Lower lobe of right lung (tissue), 2 donors: ENCODE measurements around the gene AHCTF1. TPM values are rescaled to one million over a fixed set of nuclear protein-coding genes. Genes with fewer than 3 reads are reported as not detected.
"Not testable (repeated sequence)": the region's sequence is repeated elsewhere in the genome, so short reads cannot be mapped to it uniquely, and the experiment has no call there.

Source experiments
- ATAC-seq, 2 donors: fragments of 200-7000 bp; cut with Tn5 transposase; one replicate each; pipeline ENCODE4 v1.9.1; 2020 to 2022; ENCODE audit warnings: mild to moderate bottlenecking in 2 of 2, moderate library complexity in 2 of 2
- DNase-seq: peaks from one replicate; pipeline ENCODE4 v3.0.0-alpha.2; 2020
- H3K27ac ChIP-seq: fragments of 200-600 bp; one replicate; pipeline ENCODE4 v1.8.0; 2022
- H3K27me3 ChIP-seq: fragments of 200-600 bp; one replicate; pipeline ENCODE4 v1.8.0; 2022; ENCODE audit warnings: low read depth
- H3K36me3 ChIP-seq: fragments of 200-600 bp; one replicate; pipeline ENCODE4 v1.8.0; 2022; ENCODE audit warnings: mild to moderate bottlenecking
- H3K4me1 ChIP-seq: fragments of 200-600 bp; one replicate; pipeline ENCODE4 v1.8.0; 2022
- H3K4me3 ChIP-seq: fragments of 200-600 bp; one replicate; pipeline ENCODE4 v1.8.0; 2022; ENCODE audit warnings: mild to moderate bottlenecking
- H3K9me3 ChIP-seq: fragments of 200-600 bp; one replicate; pipeline ENCODE4 v1.8.0; 2022
- CTCF ChIP-seq: fragments of 200-600 bp; IDR thresholded peaks from one replicate; pipeline ENCODE4 v1.8.0; 2022; ENCODE audit warnings: antibody characterized with exemption, mild to moderate bottlenecking
- intact Hi-C: fragments of 100-400 bp; cut with DNase I; formaldehyde crosslinking; loops from one replicate; pipeline ENCODE4 v1.11.0; 2022
- total RNA-seq: library from RNA; stranded (reverse); fragmentation: NEBNext Ultra II Directional; extraction: Animal tissue kit (Norgen Biotek cat#: 25700); gene quantifications from one replicate; pipeline ENCODE4 v1.2.1, GENCODE V29; 2021
- donor health status: DM: no; HTN: yes; CAD: no; lungs with severe emphysema.

The AHCTF1 gene
- total RNA-seq, 1 donor from 2014 or later = 36.0 TPM

- no peak overlapping the region for H3K27ac ChIP-seq
- H3K36me3 ChIP-seq = peaks cover 99% of the 10 kb centered on the region
Observed at GRCh38 chr1:246897302-246897701, 34.4 kb downstream of the AHCTF1 start.

GRCh38 chr1:246893191-246893939 lies 38.4 kb downstream of the AHCTF1 start:
- Histone ChIP-seq H3K27me3 (no peaks in the 10 kb centered on the region), H3K4me1 (no peaks in the 10 kb centered on the region), H3K9me3 (no peaks in the 10 kb centered on the region), H3K36me3 (peaks cover 99% of the 10 kb centered on the region), H3K4me3 (no peak overlapping the region), H3K27ac (no peak overlapping the region)
- intact Hi-C loops = no loop called here
- DNase-seq (no peak), ATAC-seq (no peak)
- no peak for TF ChIP-seq CTCF

More at GRCh38 chr1:246897302-246897701, 34.4 kb downstream of the AHCTF1 start:
- H3K9me3 ChIP-seq = no peaks in the 10 kb centered on the region
- H3K4me1 ChIP-seq = no peaks in the 10 kb centered on the region
- ATAC-seq (no peak), DNase-seq (no peak)
- no peak overlapping the region for H3K4me3 ChIP-seq
- TF ChIP-seq CTCF = no peak
- intact Hi-C loops = no loop called here
- H3K27me3 ChIP-seq = no peaks in the 10 kb centered on the region

GRCh38 chr1:246891105-246891504 lies 40.6 kb downstream of the AHCTF1 start:
- no peak for TF ChIP-seq CTCF
- no peaks in the 10 kb centered on the region for H3K9me3 ChIP-seq
- no peak overlapping the region for H3K4me3 ChIP-seq
- DNase-seq (no peak), ATAC-seq (no peak)
- H3K4me1 ChIP-seq = no peaks in the 10 kb centered on the region
- no peaks in the 10 kb centered on the region for H3K27me3 ChIP-seq
- no peak overlapping the region for H3K27ac ChIP-seq
- intact Hi-C loops = no loop called here
- peaks cover 99% of the 10 kb centered on the region for H3K36me3 ChIP-seq

GRCh38 chr1:246888522-246888921 lies 43.2 kb downstream of the AHCTF1 start:
- H3K27me3 ChIP-seq = no peaks in the 10 kb centered on the region
- intact Hi-C loops = no loop called here
- ATAC-seq (no peak), DNase-seq (no peak)
- H3K27ac ChIP-seq = no peak overlapping the region
- peaks cover 98% of the 10 kb centered on the region for H3K36me3 ChIP-seq
- no peak overlapping the region for H3K4me3 ChIP-seq
- H3K4me1 ChIP-seq = no peaks in the 10 kb centered on the region
- H3K9me3 ChIP-seq = no peaks in the 10 kb centered on the region
- TF ChIP-seq CTCF = no peak

GRCh38 chr1:246885389-246885788 lies 46.4 kb downstream of the AHCTF1 start:
- H3K27ac ChIP-seq, H3K4me3 ChIP-seq, H3K27me3 ChIP-seq, H3K4me1 ChIP-seq, DNase-seq, H3K9me3 ChIP-seq, intact Hi-C loops, ATAC-seq: not testable (repeated sequence)
- peaks cover 87% of the 10 kb centered on the region for H3K36me3 ChIP-seq

GRCh38 chr1:246878551-246878950 lies 53.2 kb downstream of the AHCTF1 start:
- H3K4me1 ChIP-seq = no peaks in the 10 kb centered on the region
- no peak overlapping the region for H3K27ac ChIP-seq
- intact Hi-C loops = no loop called here
- TF ChIP-seq CTCF = no peak
- H3K36me3 ChIP-seq = peaks cover 75% of the 10 kb centered on the region
- no peak for ATAC-seq
- H3K9me3 ChIP-seq = no peaks in the 10 kb centered on the region
- H3K27me3 ChIP-seq = no peaks in the 10 kb centered on the region
- no peak for DNase-seq
- no peak overlapping the region for H3K4me3 ChIP-seq
